NOMO-1 (cell line): Measurements from ENCODE around the gene CPT1A.
A peak's percentile ranks its signal among the peaks of the same experiment; 100 is the strongest.
"Not testable (repeated sequence)": the region's sequence is repeated elsewhere in the genome, so short reads cannot be mapped to it uniquely, and the experiment has no call there.

ENCODE experiments used
- DNase-seq, 2 experiments: peaks; one replicate each; lab custom pipeline; 2025; ENCODE audit not compliant: unreplicated experiment in 2 of 2; lab: John Stamatoyannopoulos, UW

The CPT1A gene

GRCh38 chr11:68841718-68842426, at the start of gene CPT1A:
CPT1A (minus strand) TSS chr11:68841916; CDS start chr11:68815474, 26,442 bp downstream.
- DNase-seq = peak; percentile 63 to 75

GRCh38 chr11:68890490-68891231, 48.9 kb upstream of the CPT1A start:
- no peak for DNase-seq

DNA sequence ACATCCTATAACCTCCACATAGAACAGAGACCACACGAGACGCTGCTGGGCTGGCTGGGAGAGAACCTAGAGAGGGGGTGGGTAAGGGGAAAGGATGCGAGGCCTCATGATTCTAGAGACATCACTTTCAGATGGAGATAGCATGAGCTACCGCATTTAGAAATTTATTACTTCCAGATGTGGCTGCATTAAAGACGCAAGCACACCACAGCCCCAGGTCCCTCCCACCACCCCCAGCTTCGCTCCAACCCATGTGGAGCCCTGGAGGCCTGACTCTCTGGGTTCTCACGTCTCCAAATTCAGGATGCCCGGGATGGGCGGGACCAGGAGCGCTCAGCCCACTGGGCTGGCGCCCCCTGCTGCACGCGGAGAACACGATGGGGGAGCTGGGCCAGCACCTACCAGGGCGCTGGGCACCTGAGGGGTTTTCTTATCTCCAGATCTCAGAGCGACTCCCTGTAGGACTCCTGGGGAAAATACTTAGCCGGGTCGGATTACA, 48.3 kb upstream of the CPT1A start:
- DNase-seq = no peak

- DNase-seq = not testable (repeated sequence)
These were observed 43.1 kb upstream of the CPT1A start for GRCh38 chr11:68884827-68885226.

- no peak for DNase-seq
These were observed 40.7 kb upstream of the CPT1A start for GRCh38 chr11:68882391-68882790.

GRCh38 chr11:68881320-68881719, 39.6 kb upstream of the CPT1A start:
- DNase-seq = no peak

- no peak for DNase-seq
These were observed 39.1 kb upstream of the CPT1A start for GRCh38 chr11:68880851-68881250.

DNA sequence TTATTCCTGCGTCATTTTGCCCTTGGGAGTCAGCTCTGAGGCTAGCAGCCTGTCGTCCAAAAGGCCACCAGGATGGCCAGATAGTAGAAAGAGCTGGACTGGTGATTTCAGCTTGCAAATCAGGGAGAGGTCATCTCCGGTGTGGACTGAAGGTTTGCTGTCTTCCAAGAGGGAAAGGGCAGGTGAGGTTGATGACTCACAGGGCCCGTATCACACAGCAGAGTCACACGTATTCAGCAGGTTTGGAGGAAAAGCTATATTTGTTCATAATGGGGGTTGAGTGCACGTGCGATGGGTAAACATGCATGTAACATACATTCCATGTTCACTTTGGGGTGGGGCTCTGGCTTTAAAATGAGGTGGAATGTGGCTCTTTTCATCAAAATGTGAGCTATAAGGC, 36.3 kb upstream of the CPT1A start:
- DNase-seq = no peak

GRCh38 chr11:68872216-68873003, 30.7 kb upstream of the CPT1A start:
- DNase-seq = no peak

GRCh38 chr11:68870470-68870869, 28.8 kb upstream of the CPT1A start:
- DNase-seq = no peak

DNA sequence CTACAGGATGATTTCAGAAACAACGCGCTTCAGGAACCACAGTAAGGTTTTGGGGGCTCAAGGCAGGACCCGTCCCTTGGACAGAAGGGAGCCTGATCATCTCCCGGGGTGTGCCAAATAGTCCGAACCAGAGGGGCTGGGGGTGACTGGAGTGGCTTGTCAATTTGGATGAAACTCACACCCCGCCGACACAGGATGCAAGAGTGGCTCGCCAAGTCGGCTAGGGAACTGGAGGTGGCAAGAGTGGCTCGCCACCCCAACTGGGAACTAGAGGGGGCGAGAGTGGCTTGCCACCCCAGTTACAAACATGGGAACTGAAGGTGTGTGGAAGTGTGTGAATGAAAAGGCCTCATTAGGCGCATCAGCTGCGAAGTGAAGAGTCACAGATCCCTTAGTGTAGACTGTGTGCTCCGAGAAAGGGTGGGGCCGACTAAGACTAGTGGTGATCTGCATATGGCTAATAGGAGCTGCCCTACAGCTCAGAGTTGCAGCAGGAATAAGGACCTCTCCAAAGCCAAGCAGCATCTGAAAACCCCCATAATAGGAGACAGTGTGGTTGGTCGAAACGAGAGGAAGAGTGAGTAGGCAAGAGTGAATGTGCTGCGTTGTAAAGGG, 26.6 kb upstream of the CPT1A start:
- DNase-seq = no peak

- DNase-seq = no peak
These were observed 25.4 kb upstream of the CPT1A start for GRCh38 chr11:68867066-68867465.

DNA sequence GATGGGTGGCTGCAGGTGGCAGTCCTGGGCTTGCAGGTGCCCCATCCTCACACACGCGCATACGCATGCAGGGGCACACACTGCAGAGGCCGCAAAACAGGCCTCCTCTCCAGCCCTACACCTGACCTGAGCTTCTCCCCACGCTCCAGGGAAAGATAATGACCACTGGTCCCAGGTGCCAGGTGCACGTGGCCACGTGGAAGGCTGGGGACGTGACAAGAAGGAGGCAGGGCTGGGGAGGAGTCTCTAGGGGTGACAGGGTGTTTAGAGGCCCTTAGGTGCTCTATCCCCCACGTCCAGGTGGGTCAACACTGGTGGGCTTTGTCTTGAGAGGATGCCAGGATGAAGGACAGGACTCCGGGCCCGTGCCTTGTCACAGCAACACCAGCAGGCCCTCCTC, 23.5 kb upstream of the CPT1A start:
- DNase-seq = no peak

DNA sequence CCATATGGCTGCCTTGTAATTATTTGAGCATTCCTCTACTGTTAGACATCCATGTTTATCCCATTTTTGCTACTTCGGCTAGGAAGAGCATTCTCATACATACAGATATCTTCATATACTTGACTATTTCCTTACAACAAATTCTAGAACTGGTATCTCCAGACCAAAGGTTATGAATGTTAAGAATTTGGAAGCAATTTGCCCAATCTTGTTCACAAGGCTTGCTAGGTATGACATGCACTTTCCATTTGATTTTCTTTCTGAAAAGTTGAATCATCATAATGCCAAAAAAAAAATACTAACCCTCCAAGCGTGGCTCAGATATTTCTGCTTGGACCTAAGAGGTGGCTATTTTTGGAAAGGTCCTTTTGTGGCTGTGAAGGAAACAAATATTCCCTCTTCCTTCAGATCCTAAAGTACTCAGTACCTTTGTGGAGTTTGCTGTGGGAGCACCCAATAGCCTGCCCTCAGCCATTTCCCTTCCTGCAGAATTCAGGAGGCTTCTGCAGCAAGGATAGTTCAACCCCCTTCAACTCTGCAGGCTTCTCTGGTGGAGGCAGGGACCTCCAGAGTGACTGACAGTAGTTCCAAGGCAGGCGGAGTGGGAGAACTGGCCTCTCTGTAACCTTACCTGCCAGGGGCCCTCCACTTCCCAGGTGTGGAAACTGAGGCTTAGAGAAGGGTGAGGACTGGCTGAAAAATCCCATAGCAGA, 22.0 kb upstream of the CPT1A start:
- no peak for DNase-seq

DNA sequence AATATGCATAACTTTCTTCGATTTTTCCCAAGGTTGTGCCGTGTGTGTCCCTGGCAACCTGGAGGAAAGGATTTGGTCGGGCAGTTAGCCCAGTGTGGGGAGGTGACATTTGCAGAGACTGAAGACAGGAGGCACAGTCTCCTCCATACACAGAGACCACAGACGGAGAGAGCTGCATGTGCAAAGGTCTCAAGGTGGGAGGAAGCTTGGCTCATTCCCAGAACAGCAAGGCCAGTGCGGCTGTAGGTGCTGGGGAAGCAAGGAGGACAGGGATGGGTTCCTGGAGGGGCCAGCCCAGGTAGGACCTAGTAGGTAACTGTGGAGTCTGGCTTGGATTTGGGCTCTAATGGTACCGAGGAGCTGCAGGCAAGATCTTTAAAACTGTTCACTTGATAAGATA, 20.7 kb upstream of the CPT1A start:
- no peak for DNase-seq

DNA sequence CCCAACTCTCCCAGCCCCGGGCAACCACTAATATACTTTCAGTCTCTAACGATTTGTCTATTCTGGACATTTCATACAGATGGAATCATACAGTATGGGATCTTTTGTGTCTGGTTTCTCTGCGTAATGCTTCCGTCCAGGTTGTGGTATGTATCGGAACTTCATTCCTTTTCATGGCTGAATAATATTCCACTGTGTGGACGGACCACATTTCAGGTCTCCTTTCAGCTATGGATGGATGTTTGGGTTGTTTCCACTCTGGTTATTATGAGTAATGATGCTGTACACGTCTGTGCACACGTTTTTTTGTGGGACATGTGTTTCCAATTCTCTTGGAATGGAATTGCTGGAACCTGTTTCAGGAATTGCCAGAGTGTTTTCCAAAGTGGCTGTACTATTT, 17.4 kb upstream of the CPT1A start:
- DNase-seq = no peak

- no peak for DNase-seq
These were observed 15.4 kb upstream of the CPT1A start for GRCh38 chr11:68857037-68857586.

DNA sequence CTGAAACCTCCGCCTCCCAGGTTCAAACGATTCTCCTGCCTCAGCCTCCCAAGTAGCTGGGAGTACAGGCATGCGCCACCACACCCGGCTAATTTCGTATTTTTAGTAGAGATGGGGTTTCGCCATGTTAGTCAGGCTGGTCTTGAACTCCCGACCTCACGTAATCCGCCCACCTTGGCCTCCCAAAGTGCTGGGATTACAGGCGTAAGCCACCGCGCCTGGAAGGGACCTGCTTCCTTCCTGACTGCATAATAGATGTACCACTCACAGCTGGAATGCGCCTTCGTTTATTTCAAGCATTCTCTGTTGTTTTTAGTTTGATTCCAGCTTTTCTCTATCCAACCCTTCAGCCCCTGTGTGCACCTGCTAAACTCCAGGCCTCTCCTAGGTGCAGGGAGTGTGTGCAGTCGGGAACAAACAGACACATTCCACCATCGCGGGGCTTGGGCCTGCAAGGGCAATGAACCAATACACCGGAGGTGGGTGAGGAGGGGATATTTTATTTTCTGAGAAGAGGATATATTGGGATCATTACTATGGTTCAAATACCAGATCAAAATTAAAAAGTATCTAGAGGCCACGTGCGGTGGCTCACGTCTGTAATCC, 14.8 kb upstream of the CPT1A start:
- not testable (repeated sequence) for DNase-seq

- DNase-seq = peak; percentile 76 to 79
These were observed 13.7 kb upstream of the CPT1A start for GRCh38 chr11:68855205-68855981.
